Measurements from ENCODE around the gene FAM170B.

FAM170B gene

DNA sequence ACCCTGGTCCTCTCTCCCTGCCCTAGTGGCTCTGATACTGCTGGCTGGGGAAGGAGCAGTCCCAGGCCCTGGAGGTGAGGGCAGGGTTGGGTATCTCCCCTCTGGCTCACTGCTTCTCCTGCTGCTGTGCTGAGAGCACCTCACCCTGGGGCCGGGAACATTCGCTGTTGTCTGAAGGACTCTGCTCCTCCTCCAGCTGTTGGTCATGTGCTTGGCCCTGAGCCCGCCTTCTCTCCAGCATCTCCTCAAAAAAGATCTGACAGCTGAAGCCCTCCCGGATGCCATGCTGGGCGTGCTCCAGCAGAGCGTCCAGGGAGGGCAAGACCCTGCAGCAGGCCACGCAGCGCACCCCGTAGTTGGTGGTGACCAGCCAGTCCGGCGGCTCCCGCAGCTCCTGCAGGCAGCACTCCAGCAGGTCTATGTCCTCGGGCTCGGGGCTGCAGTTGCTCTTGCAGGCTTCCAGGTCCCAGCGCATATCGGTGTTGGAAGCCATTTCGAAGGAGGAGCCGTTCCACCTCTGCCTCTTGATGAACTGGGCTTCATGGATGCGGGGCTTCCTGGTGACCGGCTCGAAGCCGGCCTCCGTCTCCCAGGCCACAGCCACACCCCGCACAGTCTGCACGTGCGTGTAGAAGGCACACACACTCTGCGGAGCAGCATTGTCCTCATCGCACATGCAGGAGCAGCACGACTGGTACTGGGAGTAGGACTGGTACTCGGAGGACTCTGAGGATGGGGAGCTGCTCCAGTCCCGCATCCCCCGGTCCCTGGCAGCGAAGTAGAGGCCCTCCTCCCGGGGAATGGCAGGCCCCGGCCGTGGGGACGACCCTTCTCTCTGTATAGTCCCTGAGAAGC lies 2.1 kb downstream of the FAM170B start:
- Histone ChIP-seq H3K4me3 (ENCODE audit: low read length, poor library complexity, severe bottlenecking) (no peak overlapping the region), H3K4me2 (ENCODE audit: low read depth, low read length, poor library complexity, severe bottlenecking) (no peak overlapping the region), H3K36me3 (ENCODE audit: insufficient read depth, low read length) (no peaks in the 10 kb centered on the region), H3K9ac (ENCODE audit: low read depth, low read length, poor library complexity, severe bottlenecking) (no peak overlapping the region), H3K79me2 (ENCODE audit: insufficient read depth, low read length) (no peaks in the 10 kb centered on the region), H4K20me1 (ENCODE audit: insufficient read depth, low read length, poor library complexity, severe bottlenecking) (no peaks in the 10 kb centered on the region), H3K9me2 (replicated peaks; ENCODE audit: low read depth, low read length) (no peaks in the 10 kb centered on the region), H3K9me3 (ENCODE audit: insufficient read depth, low read depth, low read length) (no peaks in the 10 kb centered on the region; the same call in 1 of the 2 replicates), H3K4me1 (ENCODE audit: insufficient read depth, low read length, poor library complexity, severe bottlenecking) (no peaks in the 10 kb centered on the region), H3F3A (ENCODE audit: low read depth) (no peaks in the 10 kb centered on the region), H3K27me3 (ENCODE audit: insufficient read depth, low read length, poor library complexity, severe bottlenecking) (no peaks in the 10 kb centered on the region), H2AFZ (ENCODE audit: low read length) (no peak overlapping the region)
- TF ChIP-seq, protein P1, sequence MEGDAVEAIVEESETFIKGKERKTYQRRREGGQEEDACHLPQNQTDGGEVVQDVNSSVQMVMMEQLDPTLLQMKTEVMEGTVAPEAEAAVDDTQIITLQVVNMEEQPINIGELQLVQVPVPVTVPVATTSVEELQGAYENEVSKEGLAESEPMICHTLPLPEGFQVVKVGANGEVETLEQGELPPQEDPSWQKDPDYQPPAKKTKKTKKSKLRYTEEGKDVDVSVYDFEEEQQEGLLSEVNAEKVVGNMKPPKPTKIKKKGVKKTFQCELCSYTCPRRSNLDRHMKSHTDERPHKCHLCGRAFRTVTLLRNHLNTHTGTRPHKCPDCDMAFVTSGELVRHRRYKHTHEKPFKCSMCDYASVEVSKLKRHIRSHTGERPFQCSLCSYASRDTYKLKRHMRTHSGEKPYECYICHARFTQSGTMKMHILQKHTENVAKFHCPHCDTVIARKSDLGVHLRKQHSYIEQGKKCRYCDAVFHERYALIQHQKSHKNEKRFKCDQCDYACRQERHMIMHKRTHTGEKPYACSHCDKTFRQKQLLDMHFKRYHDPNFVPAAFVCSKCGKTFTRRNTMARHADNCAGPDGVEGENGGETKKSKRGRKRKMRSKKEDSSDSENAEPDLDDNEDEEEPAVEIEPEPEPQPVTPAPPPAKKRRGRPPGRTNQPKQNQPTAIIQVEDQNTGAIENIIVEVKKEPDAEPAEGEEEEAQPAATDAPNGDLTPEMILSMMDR (conservative IDR thresholded peaks at IDR 0.05; ENCODE audit: low read length), result no peak
- TF ChIP-seq EZH2phosphoT487 (IDR thresholded peaks at IDR 0.05; ENCODE audit: borderline replicate concordance), result no peak

- H3K4me1 ChIP-seq (ENCODE audit: insufficient read depth, low read length, poor library complexity, severe bottlenecking), result no peaks in the 10 kb centered on the region
- H4K20me1 ChIP-seq (ENCODE audit: insufficient read depth, low read length, poor library complexity, severe bottlenecking), result no peaks in the 10 kb centered on the region
- H3K9ac ChIP-seq (ENCODE audit: low read depth, low read length, poor library complexity, severe bottlenecking), result no peak overlapping the region
- no peaks in the 10 kb centered on the region for H3K9me2 ChIP-seq (replicated peaks; ENCODE audit: low read depth, low read length)
- no peak for TF ChIP-seq EZH2phosphoT487 (IDR thresholded peaks at IDR 0.05; ENCODE audit: borderline replicate concordance)
- TF ChIP-seq, protein P1 (conservative IDR thresholded peaks at IDR 0.05; ENCODE audit: low read length), result no peak
- H3K79me2 ChIP-seq (ENCODE audit: insufficient read depth, low read length), result no peaks in the 10 kb centered on the region
- H3K9me3 ChIP-seq (ENCODE audit: insufficient read depth, low read depth, low read length), result no peaks in the 10 kb centered on the region
- H3K27me3 ChIP-seq (ENCODE audit: insufficient read depth, low read length, poor library complexity, severe bottlenecking), result no peaks in the 10 kb centered on the region
- H3K36me3 ChIP-seq (ENCODE audit: insufficient read depth, low read length), result no peaks in the 10 kb centered on the region
- no peak overlapping the region for H2AFZ ChIP-seq (ENCODE audit: low read length)
- no peak overlapping the region for H3K4me2 ChIP-seq (ENCODE audit: low read depth, low read length, poor library complexity, severe bottlenecking)
- H3F3A ChIP-seq (ENCODE audit: low read depth), result no peaks in the 10 kb centered on the region
- H3K4me3 ChIP-seq (ENCODE audit: low read length, poor library complexity, severe bottlenecking), result no peak overlapping the region
Measured at GRCh38 chr10:49129376-49129775, 4.4 kb downstream of the FAM170B start.

DNA sequence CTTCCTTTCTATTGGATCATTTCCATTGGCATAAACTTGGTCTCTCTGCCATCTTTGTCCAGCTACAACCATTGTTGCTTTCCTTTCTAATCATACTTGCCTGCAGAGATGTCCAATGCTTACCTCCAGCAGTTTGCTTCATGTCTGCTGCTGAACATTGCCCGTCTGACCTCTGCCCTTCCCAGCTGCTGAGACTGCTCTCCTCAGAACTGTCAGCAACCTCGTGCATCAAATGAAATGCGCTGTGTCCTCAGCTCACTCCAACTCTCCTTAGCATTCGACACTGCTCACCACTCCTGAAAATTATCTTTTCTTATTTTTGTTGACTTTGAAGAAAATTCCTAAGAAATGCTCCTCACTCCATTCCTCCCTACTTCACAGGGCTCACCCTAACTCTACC lies 5.0 kb downstream of the FAM170B start:
- no peak for TF ChIP-seq EZH2phosphoT487 (IDR thresholded peaks at IDR 0.05; ENCODE audit: borderline replicate concordance)
- TF ChIP-seq, protein P1 (conservative IDR thresholded peaks at IDR 0.05; ENCODE audit: low read length), result no peak
- no peaks in the 10 kb centered on the region for H3K79me2 ChIP-seq (ENCODE audit: insufficient read depth, low read length)
- no peaks in the 10 kb centered on the region for H3F3A ChIP-seq (ENCODE audit: low read depth)
- H3K9me3 ChIP-seq (ENCODE audit: insufficient read depth, low read depth, low read length), result no peaks in the 10 kb centered on the region
- H3K4me1 ChIP-seq (ENCODE audit: insufficient read depth, low read length, poor library complexity, severe bottlenecking), result no peaks in the 10 kb centered on the region
- no peaks in the 10 kb centered on the region for H4K20me1 ChIP-seq (ENCODE audit: insufficient read depth, low read length, poor library complexity, severe bottlenecking)
- no peak overlapping the region for H3K4me2 ChIP-seq (ENCODE audit: low read depth, low read length, poor library complexity, severe bottlenecking)
- H3K4me3 ChIP-seq (ENCODE audit: low read length, poor library complexity, severe bottlenecking), result no peak overlapping the region
- H2AFZ ChIP-seq (ENCODE audit: low read length), result no peak overlapping the region
- H3K9ac ChIP-seq (ENCODE audit: low read depth, low read length, poor library complexity, severe bottlenecking), result no peak overlapping the region
- H3K9me2 ChIP-seq (replicated peaks; ENCODE audit: low read depth, low read length), result no peaks in the 10 kb centered on the region
- H3K27me3 ChIP-seq (ENCODE audit: insufficient read depth, low read length, poor library complexity, severe bottlenecking), result no peaks in the 10 kb centered on the region
- H3K36me3 ChIP-seq (ENCODE audit: insufficient read depth, low read length), result no peaks in the 10 kb centered on the region

Data from Loucy (cell line).